SK-N-MC (cell line): ENCODE data around the gene LPCAT3.

ENCODE experiments used
- EZH2 ChIP-seq: fragments of 200-600 bp; sonication (generic); IDR thresholded peaks from one replicate; pipeline ENCODE4 v1.6.1; 2017; ENCODE audit warnings: antibody characterized with exemption
- POLR2AphosphoS5 ChIP-seq: IDR thresholded peaks from 2 replicates; pipeline ENCODE4 v1.6.1; 2012; ENCODE audit warnings: mild to moderate bottlenecking, low read depth, low read length, borderline replicate concordance

DNA sequence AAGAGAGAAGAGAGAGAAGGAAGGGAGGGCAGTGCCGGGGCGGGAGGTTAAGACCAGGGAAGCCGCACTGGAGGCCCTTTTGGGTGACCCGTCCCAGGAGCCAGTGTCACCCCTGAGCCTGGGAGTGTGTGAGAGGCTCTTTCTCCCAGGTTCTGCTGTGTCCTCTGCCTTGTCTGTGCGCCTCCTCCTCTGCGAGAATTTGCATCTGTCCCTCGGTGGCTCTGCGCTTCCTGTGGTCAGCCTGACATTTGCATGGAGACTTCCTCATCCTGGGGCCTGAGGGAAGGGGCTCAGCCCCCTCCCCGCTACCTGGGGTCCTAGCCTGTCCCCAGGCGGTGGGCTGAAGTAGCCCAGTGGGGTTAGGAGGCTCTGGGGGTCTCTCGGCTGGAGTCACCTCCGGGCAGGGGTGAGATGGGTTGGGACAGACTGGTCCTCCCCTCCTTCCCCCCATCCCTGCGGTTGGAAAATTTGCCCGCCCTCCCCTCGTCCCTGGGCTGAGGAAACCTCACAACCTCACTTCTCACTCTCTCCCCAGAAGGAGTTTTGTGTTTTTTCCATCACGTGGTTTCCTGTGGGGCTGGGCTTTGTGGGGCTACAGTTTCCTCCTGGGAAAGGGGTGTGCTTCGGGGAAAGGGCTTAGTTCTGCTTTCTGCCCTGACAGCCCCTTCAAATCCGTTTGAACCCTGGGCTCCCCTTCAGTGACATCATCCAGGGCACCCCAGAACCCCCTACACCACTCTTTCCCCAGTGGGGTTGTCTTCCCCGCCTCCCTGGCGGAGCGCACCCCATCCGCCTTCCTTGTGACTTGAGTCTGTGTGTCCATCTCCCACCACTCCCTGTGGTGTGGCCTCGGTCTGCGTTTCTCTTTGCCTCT is 64.6 kb downstream of the LPCAT3 start:
- TF ChIP-seq POLR2AphosphoS5 (no peak), EZH2 (no peak)
